SK-N-SH (cell line): Measurements from ENCODE around the gene FAM120B.

Experiments
- EZH2phosphoT487 ChIP-seq: fragments of 200-600 bp; sonication (generic); IDR thresholded peaks from 2 replicates; pipeline ENCODE4 v1.6.1; 2017; ENCODE audit warnings: low read depth, mixed run types, mild to moderate bottlenecking, antibody characterized with exemption, moderate library complexity, borderline replicate concordance
- RAD21 ChIP-seq: IDR thresholded peaks from 2 replicates; pipeline ENCODE4 v1.6.1; 2012; ENCODE audit warnings: mild to moderate bottlenecking, low read length
- TF ChIP-seq, protein P1 (sequence below): fragments of 200-600 bp; sonication (generic); IDR thresholded peaks from 2 replicates; pipeline ENCODE4 v1.6.1; 2017; ENCODE audit warnings: antibody characterized with exemption, mild to moderate bottlenecking, moderate library complexity

DNA sequence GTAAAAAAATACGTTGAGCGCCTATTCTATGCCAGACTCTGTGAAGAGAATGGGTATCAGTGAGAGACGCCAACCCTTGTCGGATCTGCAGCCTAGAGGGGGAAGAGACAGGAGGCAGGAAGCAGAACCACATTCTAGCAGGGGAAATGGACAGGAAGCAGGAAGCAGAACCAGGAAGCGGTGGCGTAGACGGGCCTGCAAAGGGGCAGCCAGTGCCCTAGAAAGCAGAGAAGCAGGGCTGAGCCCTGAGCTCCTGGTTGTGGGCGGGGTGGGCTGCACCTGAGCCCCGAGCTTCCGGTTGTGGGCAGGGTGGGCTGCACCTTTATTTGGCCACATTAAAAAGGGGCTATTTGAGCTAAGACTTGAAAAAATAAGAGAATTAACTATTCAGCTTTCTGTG, 71.9 kb downstream of the FAM120B start:
- TF ChIP-seq, protein P1, sequence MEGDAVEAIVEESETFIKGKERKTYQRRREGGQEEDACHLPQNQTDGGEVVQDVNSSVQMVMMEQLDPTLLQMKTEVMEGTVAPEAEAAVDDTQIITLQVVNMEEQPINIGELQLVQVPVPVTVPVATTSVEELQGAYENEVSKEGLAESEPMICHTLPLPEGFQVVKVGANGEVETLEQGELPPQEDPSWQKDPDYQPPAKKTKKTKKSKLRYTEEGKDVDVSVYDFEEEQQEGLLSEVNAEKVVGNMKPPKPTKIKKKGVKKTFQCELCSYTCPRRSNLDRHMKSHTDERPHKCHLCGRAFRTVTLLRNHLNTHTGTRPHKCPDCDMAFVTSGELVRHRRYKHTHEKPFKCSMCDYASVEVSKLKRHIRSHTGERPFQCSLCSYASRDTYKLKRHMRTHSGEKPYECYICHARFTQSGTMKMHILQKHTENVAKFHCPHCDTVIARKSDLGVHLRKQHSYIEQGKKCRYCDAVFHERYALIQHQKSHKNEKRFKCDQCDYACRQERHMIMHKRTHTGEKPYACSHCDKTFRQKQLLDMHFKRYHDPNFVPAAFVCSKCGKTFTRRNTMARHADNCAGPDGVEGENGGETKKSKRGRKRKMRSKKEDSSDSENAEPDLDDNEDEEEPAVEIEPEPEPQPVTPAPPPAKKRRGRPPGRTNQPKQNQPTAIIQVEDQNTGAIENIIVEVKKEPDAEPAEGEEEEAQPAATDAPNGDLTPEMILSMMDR, result no peak
- TF ChIP-seq RAD21 (no peak), EZH2phosphoT487 (no peak)
